SK-N-MC (cell line): ENCODE measurements around the gene VPS37C.

Experiments
- EZH2 ChIP-seq: fragments of 200-600 bp; sonication (generic); IDR thresholded peaks from one replicate; pipeline ENCODE4 v1.6.1; 2017; ENCODE audit warnings: antibody characterized with exemption
- POLR2AphosphoS5 ChIP-seq: IDR thresholded peaks from 2 replicates; pipeline ENCODE4 v1.6.1; 2012; ENCODE audit warnings: mild to moderate bottlenecking, low read depth, low read length, borderline replicate concordance

GRCh38 chr11:61194981-61195695 is 33.9 kb upstream of the VPS37C start:
- TF ChIP-seq EZH2 (no peak), POLR2AphosphoS5 (no peak)
